DOHH2 (cell line): ENCODE data around the gene PVALEF.

Experiments
- EZH2phosphoT487 ChIP-seq: fragments of 200-600 bp; sonication (generic); IDR thresholded peaks from 2 replicates; pipeline ENCODE4 v1.6.1; 2017; ENCODE audit warnings: borderline replicate concordance, mild to moderate bottlenecking, antibody characterized with exemption, low read length, moderate library complexity, mixed read lengths
- TF ChIP-seq, protein P1 (sequence below): fragments of 200-600 bp; sonication (generic); IDR thresholded peaks from one replicate; pipeline ENCODE4 v1.5.1; 2014; ENCODE audit warnings: antibody characterized with exemption, mild to moderate bottlenecking, low read depth, low read length; ENCODE audit not compliant: poor library complexity, severe bottlenecking

- TF ChIP-seq, protein P1, sequence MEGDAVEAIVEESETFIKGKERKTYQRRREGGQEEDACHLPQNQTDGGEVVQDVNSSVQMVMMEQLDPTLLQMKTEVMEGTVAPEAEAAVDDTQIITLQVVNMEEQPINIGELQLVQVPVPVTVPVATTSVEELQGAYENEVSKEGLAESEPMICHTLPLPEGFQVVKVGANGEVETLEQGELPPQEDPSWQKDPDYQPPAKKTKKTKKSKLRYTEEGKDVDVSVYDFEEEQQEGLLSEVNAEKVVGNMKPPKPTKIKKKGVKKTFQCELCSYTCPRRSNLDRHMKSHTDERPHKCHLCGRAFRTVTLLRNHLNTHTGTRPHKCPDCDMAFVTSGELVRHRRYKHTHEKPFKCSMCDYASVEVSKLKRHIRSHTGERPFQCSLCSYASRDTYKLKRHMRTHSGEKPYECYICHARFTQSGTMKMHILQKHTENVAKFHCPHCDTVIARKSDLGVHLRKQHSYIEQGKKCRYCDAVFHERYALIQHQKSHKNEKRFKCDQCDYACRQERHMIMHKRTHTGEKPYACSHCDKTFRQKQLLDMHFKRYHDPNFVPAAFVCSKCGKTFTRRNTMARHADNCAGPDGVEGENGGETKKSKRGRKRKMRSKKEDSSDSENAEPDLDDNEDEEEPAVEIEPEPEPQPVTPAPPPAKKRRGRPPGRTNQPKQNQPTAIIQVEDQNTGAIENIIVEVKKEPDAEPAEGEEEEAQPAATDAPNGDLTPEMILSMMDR, result no peak
- TF ChIP-seq EZH2phosphoT487, result no peak
Measured at GRCh38 chr17:81231766-81232581, 66.7 kb downstream of the PVALEF start.
